ENCODE results near the gene C10orf120.
A peak's percentile ranks its signal among the peaks of the same experiment; 100 is the strongest.

Gene C10orf120

DNA sequence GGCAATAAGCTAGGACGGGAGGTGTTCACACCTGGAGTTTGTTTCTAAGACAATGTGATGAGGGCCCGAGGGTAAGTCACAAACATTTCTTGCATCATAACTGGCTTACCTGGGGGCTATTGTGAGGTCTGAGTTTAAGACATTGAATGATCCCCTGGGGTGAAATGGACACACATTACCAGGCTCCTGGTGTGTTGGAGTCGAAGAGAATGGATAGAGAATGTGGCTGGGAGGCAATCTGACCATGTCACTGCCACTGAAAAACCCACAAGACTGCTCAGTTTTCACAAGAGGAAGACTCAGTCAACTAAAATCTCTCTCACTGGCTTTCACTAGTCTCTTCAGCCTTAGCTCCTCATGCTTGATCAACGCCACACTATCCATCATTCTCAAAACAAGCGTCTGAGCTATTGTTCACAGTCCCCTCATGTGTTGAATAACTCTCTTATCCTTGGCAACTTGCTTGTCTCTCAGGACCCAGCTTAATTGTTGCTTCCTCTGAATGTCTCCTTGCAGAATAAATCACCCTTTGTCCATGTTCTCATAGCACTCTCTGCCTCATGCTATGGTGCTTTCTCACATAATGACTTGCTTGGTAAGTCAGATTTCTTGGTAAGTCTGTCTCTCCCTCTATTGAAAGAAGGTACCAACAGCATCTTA, at the start of gene C10orf120:
C10orf120 (minus strand) TSS at position 51 of the 660 bp plus-strand sequence. CDS start 56 bp downstream, outside the sequence.
- no peak for DNase-seq

DNA sequence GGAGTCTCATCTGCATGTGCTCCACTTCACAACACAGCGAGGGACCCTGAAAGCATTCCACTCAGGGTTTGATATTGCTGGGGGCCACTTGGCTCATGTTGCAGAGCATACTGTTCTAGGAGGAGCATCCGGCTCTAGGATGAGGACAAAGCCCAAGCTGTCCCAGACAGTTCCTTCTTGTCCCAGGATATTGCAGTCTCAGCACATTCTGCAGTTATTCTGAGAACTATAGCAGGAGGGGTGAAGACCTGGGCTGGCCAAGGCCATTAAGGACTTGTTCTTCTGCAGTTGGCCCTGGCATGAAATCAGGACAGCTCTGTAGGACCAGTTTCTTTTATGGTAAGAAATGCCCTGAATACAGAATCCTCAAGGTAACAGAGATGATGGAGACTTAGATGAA, 48.9 kb upstream of the C10orf120 start:
- no peak for DNase-seq

DNA sequence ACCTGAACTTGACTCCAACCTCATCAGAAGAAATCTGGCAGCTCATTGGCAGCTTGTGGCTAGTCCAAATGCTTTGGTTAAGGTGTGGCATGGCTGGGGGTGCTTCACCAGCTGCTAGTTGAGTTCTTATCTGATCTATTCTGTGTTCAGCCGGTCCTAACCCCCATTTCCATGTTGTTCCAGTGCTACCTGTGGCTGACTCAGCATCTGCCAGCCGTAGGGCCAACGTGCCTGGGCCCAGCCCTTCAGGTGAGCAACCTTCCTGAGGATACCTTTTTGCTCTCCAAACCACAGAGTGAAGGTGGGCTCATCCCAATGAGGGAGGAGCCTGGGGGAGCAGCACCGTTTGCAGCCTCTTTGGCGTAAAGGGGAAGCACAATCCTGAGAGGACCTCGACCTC, 46.8 kb upstream of the C10orf120 start:
- DNase-seq: no peak

DNA sequence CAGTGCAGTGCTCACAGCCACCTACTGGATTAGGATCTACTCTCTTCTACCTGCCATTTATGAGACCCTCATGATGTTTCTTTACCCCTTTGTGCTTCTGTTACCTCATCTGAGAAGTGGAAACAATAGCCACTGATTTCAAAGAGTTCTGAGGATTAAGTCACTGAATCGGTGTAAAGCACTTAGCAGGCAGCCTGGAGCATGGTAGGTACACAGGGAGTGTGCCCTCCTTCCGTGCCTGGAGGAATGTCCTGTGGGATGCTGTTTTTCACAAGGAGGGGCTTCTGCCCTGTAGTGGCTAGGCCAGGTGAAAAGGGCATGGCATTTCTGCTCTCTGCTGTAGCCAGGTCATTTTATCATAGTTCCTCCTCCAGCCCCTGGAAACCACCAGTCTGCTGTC, 44.6 kb upstream of the C10orf120 start:
- DNase-seq: no peak

DNA sequence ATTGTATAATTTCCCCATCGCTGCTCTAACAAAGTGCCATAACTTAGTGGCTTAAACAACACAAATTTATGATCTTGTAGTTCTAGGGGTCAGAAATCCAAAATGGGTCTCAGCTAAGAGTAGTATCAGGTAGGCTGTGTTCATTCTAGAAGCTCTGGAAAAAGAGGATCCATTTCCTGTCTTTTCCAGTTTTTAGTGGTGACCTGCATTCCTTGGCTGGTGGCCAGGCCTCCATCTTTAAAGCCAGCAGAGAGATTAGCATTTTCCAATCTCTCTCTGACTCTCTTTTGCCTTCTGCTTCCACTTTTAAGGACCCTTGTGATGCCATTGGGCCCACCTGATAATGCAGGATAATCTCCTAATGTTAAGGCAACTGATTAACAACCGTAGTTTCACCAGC, 41.0 kb upstream of the C10orf120 start:
- no peak for DNase-seq

DNA sequence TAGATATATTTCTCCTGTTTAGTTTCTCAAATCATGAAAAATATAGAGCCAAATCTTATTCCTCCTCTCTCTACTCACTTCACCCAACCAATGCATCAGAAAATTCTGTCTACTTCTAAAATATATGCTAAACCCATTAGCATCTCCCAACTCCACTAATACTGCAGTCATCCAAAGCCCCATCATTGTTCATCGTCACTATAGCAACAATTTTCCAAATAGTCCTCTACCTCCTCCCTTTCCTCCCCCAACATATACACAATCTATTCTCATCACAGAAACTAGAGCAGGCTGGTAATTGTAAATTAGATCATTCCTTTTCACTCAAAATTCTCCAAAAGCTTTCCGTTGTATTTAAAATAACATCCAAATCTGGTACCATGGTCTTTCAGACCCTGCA, 38.4 kb upstream of the C10orf120 start:
- no peak for DNase-seq

DNA sequence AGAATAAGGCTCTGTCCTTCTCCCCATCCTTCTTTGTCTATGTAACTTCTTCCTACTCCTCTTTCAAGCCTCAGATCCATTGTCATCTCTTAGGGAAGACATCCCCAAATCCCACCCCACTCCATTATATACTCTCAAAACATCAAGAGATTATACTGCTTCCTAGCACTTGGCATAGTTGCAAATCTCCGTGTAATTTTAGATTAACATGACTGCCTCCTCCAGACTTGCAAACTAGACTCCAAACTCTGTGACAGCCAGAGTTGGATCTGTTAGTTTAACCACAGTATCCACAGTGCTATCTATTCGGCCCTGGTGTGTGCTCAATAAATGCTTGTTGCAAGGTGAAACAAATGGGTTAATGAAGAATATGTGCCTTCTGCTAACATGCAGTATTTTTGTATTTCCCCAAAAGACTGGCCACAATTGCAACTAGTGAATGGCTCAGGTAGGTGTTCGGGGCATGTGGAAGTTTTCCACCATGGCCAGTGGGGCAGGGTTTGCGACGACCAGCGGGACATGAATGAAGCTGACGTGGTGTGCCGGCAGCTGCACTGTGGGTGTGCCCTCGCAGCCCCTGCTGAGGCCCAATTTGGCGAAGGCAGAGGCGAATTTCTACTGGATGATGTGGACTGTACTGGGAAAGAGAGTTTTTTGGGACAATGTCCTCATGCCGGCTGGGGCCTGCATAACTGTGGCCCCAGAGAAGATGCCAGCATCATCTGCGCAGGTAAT, 34.5 kb upstream of the C10orf120 start:
- DNase-seq: no peak

DNA sequence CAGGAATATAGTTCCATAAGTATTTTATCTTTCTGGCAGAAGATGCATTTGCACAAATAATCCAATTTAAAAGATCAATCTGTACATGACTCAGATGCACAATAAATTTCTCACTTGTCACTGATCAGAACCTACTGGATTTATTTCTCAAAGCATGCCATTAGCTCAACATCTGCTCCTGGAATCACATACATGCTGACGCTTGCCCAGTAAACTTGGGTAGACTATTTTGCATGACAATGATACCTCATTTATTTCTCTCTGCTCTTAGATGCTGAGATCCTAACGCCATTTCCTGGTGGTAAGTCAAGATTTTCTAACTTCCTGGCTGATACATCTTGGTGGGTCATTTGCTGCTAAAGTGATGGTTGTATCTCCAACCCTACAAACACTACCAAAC, 33.8 kb upstream of the C10orf120 start:
- no peak for DNase-seq

DNA sequence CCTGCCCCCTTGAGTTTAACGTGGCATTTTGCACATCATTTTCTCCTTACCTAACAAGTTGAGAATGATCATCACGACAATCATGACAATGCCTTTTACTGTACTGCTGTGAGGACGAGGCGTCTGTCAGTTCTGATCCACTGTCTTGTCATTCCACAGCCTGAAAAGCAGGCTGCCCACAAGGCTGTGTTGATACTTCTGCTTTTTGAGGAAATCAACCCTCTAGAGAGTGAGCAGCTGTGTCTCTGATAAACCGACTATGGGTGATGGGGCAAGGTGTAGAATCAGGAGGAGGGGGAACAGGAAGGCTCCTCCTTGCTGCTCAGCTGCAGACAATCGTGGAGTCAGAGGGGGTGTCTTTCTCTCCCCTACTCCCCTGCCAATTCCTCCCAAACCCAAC, 30.6 kb upstream of the C10orf120 start:
- no peak for DNase-seq

DNA sequence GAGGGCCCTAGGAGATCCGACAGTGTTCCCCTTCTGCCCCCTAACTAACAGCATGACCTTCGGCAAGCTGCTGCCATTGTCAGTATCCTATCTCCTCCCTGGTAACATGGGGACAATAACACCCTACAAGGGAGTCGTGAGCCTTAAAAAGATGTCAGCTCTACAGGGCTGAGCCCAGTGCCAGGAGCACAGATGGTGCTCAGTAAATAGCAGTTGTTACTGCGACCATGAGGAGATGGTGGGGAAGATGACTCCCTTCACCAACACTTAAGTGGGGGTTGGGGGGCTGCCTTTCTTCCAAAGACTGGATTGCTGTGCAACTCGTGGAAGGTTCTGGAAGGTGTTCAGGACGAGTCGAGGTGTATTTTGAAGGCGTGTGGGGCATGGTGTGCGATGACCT, 29.5 kb upstream of the C10orf120 start:
- no peak for DNase-seq

DNA sequence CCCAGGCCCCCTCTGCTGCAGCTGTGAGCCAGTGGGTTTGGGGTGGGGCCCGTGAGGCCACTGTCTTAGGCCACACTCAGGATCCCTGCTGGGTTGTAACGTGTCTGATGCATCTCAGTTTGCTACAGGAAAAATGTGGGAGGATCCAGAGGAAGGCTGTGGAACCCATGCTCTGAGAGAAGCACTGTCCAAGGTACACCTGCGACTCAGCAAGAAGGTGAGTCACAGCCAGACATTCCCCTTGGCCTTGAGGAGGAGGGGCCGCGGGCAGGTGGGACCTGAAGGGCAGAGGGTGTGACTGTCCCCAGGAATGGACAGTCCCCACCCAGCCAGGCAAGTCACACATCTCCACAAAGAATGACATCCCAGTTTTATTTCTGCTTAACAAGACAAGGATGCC, 27.8 kb upstream of the C10orf120 start:
- DNase-seq: no peak

DNA sequence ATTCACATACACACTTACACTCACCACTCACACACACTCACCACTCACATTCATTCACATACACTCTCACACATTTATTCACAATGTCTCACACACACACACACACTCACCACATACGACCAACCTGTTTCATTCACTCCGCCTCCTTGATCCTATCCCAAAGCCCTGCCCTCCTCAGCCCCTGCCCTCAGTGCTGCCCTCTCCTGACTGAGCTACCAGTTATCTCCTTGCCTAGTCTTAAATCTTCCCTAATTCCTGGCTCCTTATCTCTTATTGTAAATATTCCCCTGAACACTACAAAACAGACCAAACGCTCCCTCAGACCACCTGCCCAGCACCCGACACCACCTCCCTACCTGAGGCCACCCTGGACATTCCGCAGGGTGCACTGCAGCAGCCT, 26.1 kb upstream of the C10orf120 start:
- no peak for DNase-seq

DNA sequence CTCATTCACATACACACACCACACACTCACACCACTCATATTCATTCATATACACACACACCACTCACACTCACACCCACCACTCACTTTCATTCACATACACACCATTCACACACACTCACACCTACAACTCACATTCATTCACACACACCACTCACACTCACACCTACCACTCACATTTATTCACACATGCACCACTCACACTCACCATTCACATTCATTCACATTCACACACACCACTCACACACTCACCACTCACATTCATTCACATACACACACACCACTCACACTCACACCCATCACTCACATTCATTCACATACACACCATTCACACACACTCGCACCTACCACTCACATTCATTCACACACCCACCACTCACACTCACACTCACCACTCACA, 25.4 kb upstream of the C10orf120 start:
- no peak for DNase-seq

DNA sequence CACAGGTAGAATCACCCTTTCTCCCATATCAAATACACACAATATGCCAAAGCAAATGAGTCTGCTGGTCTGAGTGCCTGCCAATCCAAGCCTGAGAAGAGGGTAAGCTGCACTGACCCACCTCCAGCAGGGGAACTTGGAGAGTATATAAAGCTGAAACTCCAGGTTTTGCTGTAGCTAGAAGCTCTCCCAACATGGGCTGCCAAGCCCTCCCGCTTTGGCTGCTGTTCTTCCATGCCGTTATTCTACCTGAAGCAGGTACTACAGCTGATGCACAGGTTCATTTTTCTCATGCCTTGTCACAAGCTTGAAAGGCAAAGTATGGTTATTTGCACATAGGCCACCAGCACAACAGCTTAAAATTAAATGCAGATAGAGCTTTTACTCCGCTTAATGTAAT, 21.5 kb upstream of the C10orf120 start:
- no peak for DNase-seq

DNA sequence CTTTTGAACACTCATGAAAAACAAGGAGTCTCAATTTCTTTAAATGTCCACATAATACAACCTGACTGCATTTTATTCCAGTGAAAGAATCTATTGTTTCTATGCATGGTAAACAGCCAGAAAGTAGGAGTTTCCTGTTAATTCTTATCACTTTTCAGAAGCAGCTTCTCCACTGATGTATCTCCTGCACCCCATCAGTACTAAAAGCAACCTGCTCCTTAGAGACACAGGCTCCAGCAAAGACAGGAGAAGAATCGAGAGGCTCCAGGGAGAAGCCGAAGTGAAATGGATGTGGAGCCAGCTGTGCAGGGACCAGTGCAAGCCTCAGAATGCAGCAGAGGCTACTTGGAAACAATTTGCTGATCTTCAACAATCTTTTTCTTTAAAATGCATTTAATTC, 16.4 kb upstream of the C10orf120 start:
- no peak for DNase-seq

DNA sequence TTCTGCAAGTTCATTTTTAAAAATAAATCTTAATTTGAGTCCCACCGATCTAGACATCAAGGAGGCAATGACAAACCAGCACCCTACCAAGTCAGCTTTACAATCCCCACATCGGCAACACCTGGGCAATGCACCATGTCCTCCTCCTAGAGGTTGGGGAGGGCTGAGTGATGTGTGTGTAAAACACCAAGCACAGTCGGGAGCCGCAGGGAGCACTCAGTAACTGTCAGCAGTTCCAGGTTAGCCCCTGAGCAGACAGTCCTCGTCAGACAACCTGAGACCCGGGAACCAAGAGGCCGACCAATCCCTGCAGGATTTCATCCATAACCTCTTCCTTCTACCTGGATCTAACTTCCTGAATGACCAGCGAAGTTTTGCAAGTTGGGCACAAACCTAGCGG, 15.9 kb upstream of the C10orf120 start:
- DNase-seq: no peak

DNA sequence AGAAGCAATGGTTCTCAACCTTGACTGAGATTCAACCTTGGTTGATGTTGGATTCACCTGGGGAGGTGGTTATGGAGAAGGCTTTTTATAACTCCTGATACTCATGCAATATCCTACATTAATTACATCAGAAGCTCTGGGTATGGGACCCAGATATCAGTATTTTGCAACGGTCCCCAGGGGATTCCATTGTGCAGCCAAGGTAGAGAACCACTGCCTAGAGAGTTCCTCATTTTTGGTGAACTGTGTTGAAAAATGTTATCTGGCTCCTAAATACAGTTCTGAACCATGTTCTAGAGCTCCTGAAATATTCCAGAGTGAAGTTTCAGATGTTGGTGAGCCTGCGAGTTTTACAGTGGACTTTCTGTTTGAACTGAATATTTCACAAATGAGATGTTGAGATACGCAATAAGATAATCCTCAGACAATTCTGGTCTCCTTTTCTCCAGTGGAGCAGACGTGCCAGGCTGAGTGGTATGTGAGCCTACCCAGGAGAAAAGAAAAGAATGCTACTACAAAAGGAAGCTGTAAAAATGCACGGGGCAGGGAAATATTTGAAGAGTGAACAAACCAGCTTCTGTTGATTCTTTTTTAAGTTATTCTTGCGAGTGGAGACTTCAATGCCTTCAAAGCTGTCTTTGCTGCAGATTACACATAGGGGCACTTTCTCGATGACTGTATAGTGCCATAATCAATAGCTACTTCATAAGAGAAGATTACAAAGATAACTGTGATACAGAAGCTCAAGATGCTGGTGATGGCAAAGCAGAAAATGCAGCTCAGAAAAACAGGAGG, 13.6 kb upstream of the C10orf120 start:
- no peak for DNase-seq

DNA sequence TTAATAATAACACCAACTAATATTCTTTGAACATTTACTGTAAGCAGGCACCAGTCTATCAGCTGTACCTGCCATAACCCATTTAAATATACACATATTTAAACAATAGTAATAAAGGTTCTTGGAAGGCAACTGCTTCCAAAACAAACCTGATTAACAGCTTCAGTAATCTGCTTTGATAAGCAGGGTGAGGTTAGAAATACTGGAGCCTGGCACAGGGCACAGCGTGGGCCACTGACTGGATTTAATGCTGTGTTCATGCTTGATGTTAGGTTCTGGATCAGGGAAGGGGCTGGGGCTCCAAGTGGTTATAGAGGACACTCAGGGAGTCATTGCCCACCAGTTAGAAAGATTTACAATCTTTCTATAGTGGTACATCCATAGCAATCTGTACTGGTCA, 10.9 kb upstream of the C10orf120 start:
- no peak for DNase-seq

DNA sequence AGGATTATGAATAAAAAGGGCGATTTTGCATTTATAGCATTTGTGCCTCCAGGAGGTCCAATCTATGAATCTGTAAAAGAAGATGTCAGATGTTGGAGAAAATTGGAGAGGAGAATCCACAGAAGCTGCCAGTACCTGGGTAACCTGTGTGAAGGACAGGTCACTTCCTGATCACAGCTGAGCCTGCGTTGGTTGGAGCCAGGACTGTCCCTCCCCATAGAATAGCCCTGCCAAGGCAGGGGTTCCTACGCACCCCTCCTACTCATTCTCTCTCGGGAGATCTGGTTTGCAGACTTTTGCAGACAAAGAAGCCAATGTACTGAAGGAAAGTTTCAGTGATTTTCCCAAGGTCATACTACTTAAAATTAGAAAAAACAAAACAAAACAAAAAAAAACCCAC, 10.3 kb upstream of the C10orf120 start:
- no peak for DNase-seq

DNA sequence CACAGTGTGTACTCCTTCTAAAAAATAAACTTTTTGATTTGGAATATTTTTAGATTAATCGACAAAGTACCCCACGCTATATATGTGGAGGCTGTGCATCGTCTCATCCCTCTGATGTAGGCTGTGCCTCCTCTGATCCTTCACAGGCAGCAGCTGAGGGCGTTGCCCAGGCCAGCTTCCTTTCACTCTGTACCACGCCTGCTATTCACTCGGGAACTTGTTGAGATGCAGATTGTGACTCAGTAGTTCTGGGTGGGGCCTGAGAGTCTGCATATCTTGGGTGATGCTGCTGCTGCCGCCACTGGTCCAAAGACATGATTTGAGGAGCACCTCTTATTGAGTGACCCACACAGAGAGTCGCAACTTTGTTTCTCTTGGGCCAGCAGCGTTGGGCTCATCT, 7.9 kb upstream of the C10orf120 start:
- no peak for DNase-seq

DNA sequence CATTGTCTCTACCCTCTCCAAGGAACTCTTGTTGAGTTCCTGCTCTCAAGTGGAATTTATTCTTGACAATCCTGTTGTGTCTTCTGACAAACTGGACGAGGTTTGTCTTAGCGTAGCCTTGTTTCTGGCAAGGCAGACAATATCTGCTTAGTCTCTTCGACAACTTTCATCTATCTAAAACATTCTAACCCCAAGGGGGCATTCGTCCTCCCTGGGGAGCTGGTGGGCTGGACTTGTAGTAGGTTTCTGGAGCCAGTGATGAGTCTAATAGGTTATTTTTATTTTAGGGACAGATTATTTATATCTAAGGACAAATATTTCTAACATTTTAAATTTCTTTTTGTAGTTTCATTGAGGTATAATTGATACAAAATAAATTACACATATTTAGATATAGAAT, 7.3 kb upstream of the C10orf120 start:
- DNase-seq: no peak

DNA sequence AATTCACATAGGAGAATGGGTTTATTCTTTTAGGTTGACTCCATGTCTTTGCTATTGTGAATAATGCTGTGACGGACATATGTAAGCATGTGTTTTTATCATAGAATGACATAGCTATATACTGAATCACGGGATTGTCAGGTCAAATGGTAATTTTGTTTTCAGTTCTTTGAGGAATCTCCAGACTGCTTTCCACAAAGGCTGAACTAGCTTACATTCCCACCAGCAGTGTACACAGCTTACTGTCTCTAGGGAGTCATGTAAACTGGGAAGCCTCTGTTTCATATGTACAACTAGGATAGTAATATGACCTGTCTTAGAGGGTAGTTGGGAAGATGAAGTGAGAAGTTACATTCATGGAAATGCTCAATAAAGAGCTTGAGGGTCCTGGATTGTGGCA, 6.8 kb upstream of the C10orf120 start:
- DNase-seq: no peak

DNA sequence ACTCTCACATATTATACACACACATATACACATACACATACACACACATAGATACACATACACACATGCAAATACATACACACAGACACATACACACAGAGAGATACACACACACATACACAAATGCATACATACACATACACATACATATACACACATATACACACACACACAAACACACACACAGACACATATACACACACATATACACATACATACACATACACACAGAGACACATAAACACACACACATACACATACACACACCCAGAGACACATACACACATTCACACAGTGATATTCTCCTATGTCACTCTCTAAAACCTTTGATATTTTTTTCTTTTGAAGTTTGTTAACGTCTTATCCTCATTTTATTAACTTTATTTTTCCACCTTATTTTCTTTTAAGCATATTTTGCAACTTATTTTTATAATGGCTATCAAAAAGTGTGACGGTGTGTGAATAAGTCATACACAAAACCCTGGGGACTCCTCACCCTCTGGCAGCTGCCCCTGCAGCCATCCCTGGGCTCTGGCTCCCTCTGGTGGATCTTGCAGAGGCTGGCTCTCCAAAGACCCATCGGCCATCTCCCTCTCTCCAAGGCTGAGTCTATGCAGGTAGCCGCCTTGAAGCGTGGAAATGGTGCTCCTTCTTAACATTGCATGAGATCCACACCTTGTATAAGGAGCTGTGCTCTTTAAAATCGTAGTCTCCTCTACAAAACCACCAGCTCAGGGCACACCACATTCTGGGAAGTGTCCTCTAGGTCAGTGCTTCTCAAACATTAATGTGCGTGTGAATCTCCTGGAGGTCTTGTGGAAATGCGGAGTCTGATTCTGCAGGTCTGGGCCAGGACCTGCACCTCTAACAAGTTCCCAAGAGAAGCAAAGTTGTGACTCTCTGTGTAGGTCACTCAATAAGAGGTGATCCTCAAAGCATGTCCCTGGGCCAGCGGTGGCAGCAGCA, 4.1 kb upstream of the C10orf120 start:
- peak; percentile 3 for DNase-seq
